SHP77 treated with DMSO at 0.1 percent for 48 hours (cell line): ENCODE data around the gene SLC22A23.

ENCODE experiments used
- DNase-seq: peaks from one replicate; lab custom pipeline; 2025; lab: John Stamatoyannopoulos, UW

The SLC22A23 gene

GRCh38 chr6:3296078-3296477, 160.8 kb downstream of the SLC22A23 start:
- DNase-seq: no peak

- DNase-seq: peak; percentile 37
Measured at GRCh38 chr6:3294921-3295871, 161.7 kb downstream of the SLC22A23 start.

GRCh38 chr6:3294396-3294795, 162.5 kb downstream of the SLC22A23 start:
- no peak for DNase-seq

- DNase-seq: no peak
Measured at GRCh38 chr6:3293271-3294155, 163.3 kb downstream of the SLC22A23 start.

GRCh38 chr6:3292431-3293197, 164.2 kb downstream of the SLC22A23 start:
- DNase-seq: no peak

GRCh38 chr6:3291987-3292386, 164.9 kb downstream of the SLC22A23 start:
- DNase-seq: no peak

GRCh38 chr6:3291346-3291745, 165.5 kb downstream of the SLC22A23 start:
- DNase-seq: no peak

- DNase-seq: no peak
Measured at GRCh38 chr6:3290931-3291211, 166.0 kb downstream of the SLC22A23 start.

GRCh38 chr6:3290149-3290930, 166.5 kb downstream of the SLC22A23 start:
- no peak for DNase-seq

GRCh38 chr6:3289664-3290055, 167.2 kb downstream of the SLC22A23 start:
- DNase-seq: no peak

- DNase-seq: no peak
Measured at GRCh38 chr6:3288711-3289663, 167.9 kb downstream of the SLC22A23 start.

- no peak for DNase-seq
Measured at GRCh38 chr6:3287976-3288707, 168.7 kb downstream of the SLC22A23 start.

GRCh38 chr6:3287308-3287707, 169.5 kb downstream of the SLC22A23 start:
- DNase-seq: no peak

- DNase-seq: no peak
Measured at GRCh38 chr6:3286641-3287171, 170.1 kb downstream of the SLC22A23 start.

GRCh38 chr6:3285732-3286131, 171.1 kb downstream of the SLC22A23 start:
- no peak for DNase-seq

GRCh38 chr6:3285049-3285639, 171.7 kb downstream of the SLC22A23 start:
- DNase-seq: no peak

GRCh38 chr6:3284436-3284876, 172.4 kb downstream of the SLC22A23 start:
- DNase-seq: no peak

- no peak for DNase-seq
Measured at GRCh38 chr6:3283641-3284435, 173.0 kb downstream of the SLC22A23 start.
